K562 (cell line): ENCODE measurements around the gene PXN. TPM values are rescaled to one million over a fixed set of nuclear protein-coding genes. Genes with fewer than 3 reads are reported as not detected.

Experiments
- ATAC-seq: fragments of 200-7000 bp; cut with Tn5 transposase; 3 replicates; pipeline ENCODE4 v1.9.1; 2020; ENCODE audit warnings: moderate library complexity
- BruUV-seq: library from RNA; stranded (reverse); fragments of 400-500 nt; replicated peaks from 2 replicates; lab custom pipeline; 2021; lab: Mats Ljungman, UMichigan
- CTCF ChIA-PET: fragments of 300-600 bp; formaldehyde crosslinking; extraction: SDS; loops from one replicate; lab custom pipeline; 2021; ENCODE audit warnings: low intra/inter-chr PET ratio; lab: Yijun Ruan, JAX
- POLR2A ChIA-PET: fragments of 300-600, 350-650 bp; sonication (Branson Sonifier 250); formaldehyde crosslinking; extraction: SDS; loops from one replicate; lab custom pipeline; 2021; ENCODE audit warnings: antibody characterized with exemption, inconsistent platforms; lab: Yijun Ruan, JAX
- DNase-seq, 4 experiments: peaks; one replicate each; pipeline versions ENCODE4 v3.0.0 to v3.0.0-alpha.2; 2011 to 2018; ENCODE audit warnings: low spot score in 3 of 4, mixed read lengths in 3 of 4; ENCODE audit errors: extremely low read depth in 1 of 4
- FAIRE-seq: peaks from 2 replicates; lab custom pipeline; 2011; peaks lifted over from hg19 to GRCh38; lab: Jason Lieb, UNC
- H2AFZ ChIP-seq: 2 replicates; pipeline ENCODE4 v1.6.0; 2011; ENCODE audit warnings: low read depth, low read length, control low read depth, inconsistent platforms
- H3K27ac ChIP-seq: fragments of 200-600 bp; 3 replicates; pipeline ENCODE4 v1.8.0; 2011; ENCODE audit warnings: low read depth, mild to moderate bottlenecking, control low read depth, inconsistent platforms, low read length, moderate library complexity, mixed read lengths; ENCODE audit errors: extremely low read depth
- H3K27me3 ChIP-seq, 2 experiments: fragments of 300-600 bp in 1 of 2; 2 replicates in 1 of 2; 3 replicates in 1 of 2; pipeline versions ENCODE4 v1.6.0 to v1.8.0; 2011; ENCODE audit warnings: inconsistent platforms in 2 of 2, low read length in 2 of 2, mild to moderate bottlenecking in 1 of 2, mixed read lengths in 1 of 2, moderate library complexity in 1 of 2; ENCODE audit not compliant: control insufficient read depth in 2 of 2, insufficient read depth in 2 of 2
- H3K36me3 ChIP-seq: fragments of 300-600 bp; 3 replicates; pipeline ENCODE4 v1.8.0; 2011; ENCODE audit warnings: mild to moderate bottlenecking, low read length, inconsistent platforms; ENCODE audit not compliant: control insufficient read depth, insufficient read depth
- H3K4me1 ChIP-seq, 2 experiments: fragments of 200-600 bp in 1 of 2; replicated peaks in 1 of 2; 2 replicates in 1 of 2; 3 replicates in 1 of 2; pipeline versions ENCODE4 v1.5.1 to v1.8.0; 2011; ENCODE audit warnings: inconsistent platforms in 2 of 2, low read length in 2 of 2, mild to moderate bottlenecking in 1 of 2, mixed read lengths in 1 of 2, moderate library complexity in 1 of 2; ENCODE audit not compliant: control insufficient read depth in 2 of 2, insufficient read depth in 2 of 2
- H3K4me2 ChIP-seq: 2 replicates; pipeline ENCODE4 v1.6.1; 2011; ENCODE audit warnings: low read length, control low read depth, inconsistent platforms, mixed read lengths; ENCODE audit not compliant: insufficient read depth
- H3K4me3 ChIP-seq: fragments of 200-600 bp; sonication (generic), shearing (Covaris generic); 2 replicates; pipeline ENCODE4 v1.5.1; 2016; ENCODE audit warnings: control low read depth, inconsistent platforms
- H3K79me2 ChIP-seq: fragments of 200-600 bp; 3 replicates; pipeline ENCODE4 v1.8.0; 2011; ENCODE audit warnings: low read length, inconsistent platforms; ENCODE audit not compliant: control insufficient read depth, insufficient read depth
- H3K9ac ChIP-seq, 2 experiments: 2 replicates each; pipeline versions ENCODE4 v1.6.0 to v1.6.1; 2011; ENCODE audit warnings: low read depth in 2 of 2, low read length in 2 of 2, control low read depth in 1 of 2, inconsistent platforms in 1 of 2, mild to moderate bottlenecking in 1 of 2, mixed read lengths in 1 of 2; ENCODE audit not compliant: insufficient read depth in 1 of 2
- H3K9me1 ChIP-seq: one replicate; pipeline ENCODE4 v1.6.0; 2011; ENCODE audit warnings: inconsistent platforms, mild to moderate bottlenecking, low read length, moderate library complexity; ENCODE audit not compliant: control insufficient read depth, insufficient read depth
- H3K9me3 ChIP-seq: replicated peaks from 2 replicates; pipeline ENCODE4 v1.5.1; 2011; ENCODE audit warnings: low read depth, low read length, inconsistent platforms; ENCODE audit not compliant: control insufficient read depth, insufficient read depth
- H4K20me1 ChIP-seq: replicated peaks from 2 replicates; pipeline ENCODE4 v1.6.1; 2011; ENCODE audit warnings: low read length, inconsistent platforms, mixed read lengths; ENCODE audit not compliant: control insufficient read depth, insufficient read depth
- ATF1 ChIP-seq, 2 experiments: fragments of 450-650 bp in 1 of 2; IDR thresholded peaks; 2 replicates each; pipeline ENCODE4 v1.6.1; 2016; ENCODE audit warnings: missing compliant biosample characterization in 1 of 2, missing genetic modification characterization in 1 of 2
- ERF ChIP-seq: fragments of 450-650 bp; formaldehyde crosslinking; IDR thresholded peaks from 2 replicates; pipeline ENCODE4 v1.4.0; 2020; ENCODE audit warnings: mild to moderate bottlenecking, mixed read lengths
- FOSL1 ChIP-seq: fragments of 200-800 bp; sonication (Bioruptor generic); conservative IDR thresholded peaks from 2 replicates; pipeline ENCODE4 v1.6.1; 2016; ENCODE audit warnings: missing genetic modification characterization, missing compliant biosample characterization
- HNRNPL ChIP-seq: fragments of 200-400 bp; formaldehyde crosslinking; IDR thresholded peaks from 2 replicates; pipeline ENCODE4 v1.6.1; 2017; ENCODE audit warnings: low read depth, mild to moderate bottlenecking, low read length
- JUND ChIP-seq, 2 experiments: IDR thresholded peaks; 2 replicates in 1 of 2; 3 replicates in 1 of 2; pipeline ENCODE4 v1.6.1; 2011; ENCODE audit warnings: borderline replicate concordance in 2 of 2, low read depth in 2 of 2, low read length in 2 of 2, improper control_type of control experiment in 1 of 2, missing biosample characterization in 1 of 2, missing genetic modification characterization in 1 of 2, missing genetic modification reagents in 1 of 2
- MAFG ChIP-seq: fragments of 450-650 bp; conservative IDR thresholded peaks from 2 replicates; pipeline ENCODE4 v1.6.1; 2016; ENCODE audit warnings: missing genetic modification characterization, missing compliant biosample characterization
- MEIS2 ChIP-seq: fragments of 450-650 bp; IDR thresholded peaks from 2 replicates; pipeline ENCODE4 v1.6.1; 2014; ENCODE audit warnings: mild to moderate bottlenecking; ENCODE audit not compliant: partially characterized antibody
- MXI1 ChIP-seq: IDR thresholded peaks from 2 replicates; pipeline ENCODE4 v1.6.1; 2011; ENCODE audit warnings: low read depth, mild to moderate bottlenecking, improper control_type of control experiment, low read length
- U2AF1 ChIP-seq: fragments of 200-400 bp; formaldehyde crosslinking; optimal IDR thresholded peaks from 2 replicates; pipeline ENCODE3; 2017; ENCODE audit warnings: mild to moderate bottlenecking, low read depth, low read length, moderate library complexity
- XRCC5 ChIP-seq: fragments of 200-400 bp; formaldehyde crosslinking; IDR thresholded peaks from 2 replicates; pipeline ENCODE4 v1.6.1; 2017; ENCODE audit warnings: low read depth, mild to moderate bottlenecking, low read length
- WGBS: fragments of 100-300 bp; shearing (Covaris generic); methylation state at CpG from one replicate; pipeline ENCODE4 v1.1.6; 2016; ENCODE audit warnings: low coverage, mixed read lengths; ENCODE audit not compliant: insufficient coverage; ENCODE audit errors: missing lambda C conversion rate; 5-methylcytosine and 5-hydroxymethylcytosine counted together
- in situ Hi-C: fragments of 300-500 bp; cut with MboI; formaldehyde crosslinking; loops from 4 replicates; pipeline ENCODE4 v1.15.0; 2018; ENCODE audit warnings: inconsistent platforms, mixed read lengths
- intact Hi-C: fragments of 100-400 bp; cut with micrococcal nuclease; formaldehyde crosslinking; loops from 2 replicates; pipeline ENCODE4 v1.14.2; 2022
- polyA plus RNA-seq, 8 experiments: library from polyadenylated mRNA; depleted of rRNA in 4 of 8; stranded (reverse) in 5 of 8; unstranded in 3 of 8; fragments of >200 nt; fragmentation: Nextera tagmentation in 2 of 8; fragmentation: Illumina TruSeq in 1 of 8; extraction: Ambion mirVana in 2 of 8; extraction: Trizol in 1 of 8; gene quantifications; 2 replicates each; pipeline versions ENCODE4 v1.2.1 to v1.2.3, GENCODE V29; 2011 to 2014; ENCODE audit warnings: inconsistent platforms in 1 of 8, missing spikeins in 1 of 8
- total RNA-seq, 7 experiments: library from RNA; depleted of rRNA in 6 of 7; stranded (reverse); fragments of >200 nt in 6 of 7; fragmentation: Illumina TruSeq in 2 of 7; extraction: Trizol in 2 of 7; gene quantifications; 2 replicates each; pipeline versions ENCODE4 v1.2.1 to v1.2.3, GENCODE V29; 2011 to 2021; ENCODE audit warnings: low replicate concordance in 1 of 7
- TF ChIP-seq, protein P1 (sequence below): sonication (generic); formaldehyde crosslinking; IDR thresholded peaks from 2 replicates; pipeline ENCODE4 v1.8.0; 2022; ENCODE audit warnings: mild to moderate bottlenecking, missing genetic modification reagents, borderline replicate concordance
- TF ChIP-seq, protein P2 (sequence below): fragments of 450-650 bp; IDR thresholded peaks from 2 replicates; pipeline ENCODE4 v1.6.1; 2016; ENCODE audit warnings: missing biosample characterization, missing genetic modification characterization
- TF ChIP-seq, protein P3 (sequence below): sonication (generic); formaldehyde crosslinking; IDR thresholded peaks from 2 replicates; pipeline ENCODE4 v1.8.0; 2023; ENCODE audit warnings: mild to moderate bottlenecking, missing genetic modification reagents
- TF ChIP-seq, protein P4 (sequence below), 2 experiments: fragments of 450-650 bp in 1 of 2; sonication (generic) in 1 of 2; formaldehyde crosslinking in 1 of 2; IDR thresholded peaks in 1 of 2; conservative IDR thresholded peaks in 1 of 2; 2 replicates each; pipeline versions ENCODE4 v1.6.1 to v1.8.1; 2016 to 2023; ENCODE audit warnings: mild to moderate bottlenecking in 2 of 2, moderate library complexity in 2 of 2, inconsistent platforms in 1 of 2, missing genetic modification reagents in 1 of 2

The PXN gene
- total and polyA plus RNA-seq, 9 of the 15 experiments (the other 6 are each of a cell fraction or from before 2014, with no cell fraction given): 4.0 to 74.1 (median 18.6) TPM

DNA sequence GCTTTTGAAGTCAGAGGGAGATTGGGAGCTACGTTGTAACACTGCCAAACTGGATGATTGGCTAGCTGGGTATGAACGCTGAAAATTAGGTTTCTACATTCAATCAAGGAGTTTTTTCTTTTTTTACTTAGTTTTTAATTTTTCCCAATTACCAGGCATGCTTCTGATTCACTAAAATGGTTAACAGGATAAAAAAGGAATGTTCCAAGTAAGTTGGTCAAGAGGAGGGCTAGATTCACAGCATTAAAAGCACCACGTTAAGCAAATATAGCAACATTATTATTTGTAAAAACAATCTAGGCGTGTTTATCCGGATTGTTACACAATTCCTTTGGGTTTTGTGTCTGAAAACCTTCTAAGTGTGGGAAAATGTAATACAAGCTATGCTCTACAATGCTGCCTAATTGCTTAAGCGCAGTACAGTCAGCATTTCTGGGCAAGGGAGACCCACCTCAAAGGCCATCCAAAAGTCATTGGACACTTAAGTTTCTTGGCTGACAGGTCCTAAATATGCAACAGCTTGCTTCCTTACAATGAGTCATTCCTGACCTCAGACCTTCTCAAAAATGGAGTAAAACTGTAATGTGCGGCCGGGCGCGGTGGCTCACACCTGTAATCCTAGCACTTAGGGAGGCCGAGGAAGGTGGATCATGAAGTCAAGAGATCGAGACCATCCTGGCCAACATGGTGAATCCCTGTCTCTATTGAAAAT is 65.8 kb downstream of the PXN start:
- Histone ChIP-seq H3K9me3 (no peaks in the 10 kb centered on the region), H3K36me3 (peaks cover 48% of the 10 kb centered on the region), H3K27ac (peak overlapping the region; percentile 92), H3K4me3 (peak overlapping the region; percentile 84), H4K20me1 (peaks cover 32% of the 10 kb centered on the region), H3K9ac (peak overlapping the region; percentile 95 to 98), H3K9me1 (no peaks in the 10 kb centered on the region), H3K4me1 (peaks cover 7 to 33% of the 10 kb centered on the region in 2 experiments; a peak in 4 of 5 replicates), H2AFZ (no peak overlapping the region), H3K27me3 (no peaks in the 10 kb centered on the region), H3K79me2 (peaks cover 75% of the 10 kb centered on the region), H3K4me2 (peak overlapping the region; percentile 100)
- intact Hi-C loops: no loop called here
- no TSS peak for BruUV-seq
- FAIRE-seq (no peak), ATAC-seq (no peak), DNase-seq (peak in 1 of 4 experiments; percentile 54)
- in situ Hi-C loops: no loop called here
- WGBS: 1% methylated on average over 12 of the region's 12 CpGs
- CTCF ChIA-PET: no interaction called here
- POLR2A ChIA-PET: interaction anchor here (0.6 to 12.6 kb wide), 22 partner anchors 10 to 1735 kb away, joined by 3 to 331 read pairs (median 6); partner anchors contain the start of genes PXN, RAB35, RNU4-1 and RNU4-2
- TF ChIP-seq ATF1 (CRISPR knock-in tag; IDR thresholded peaks at IDR 0.05) (no peak), ATF1 (tag; IDR thresholded peaks at IDR 0.05) (no peak), MEIS2 (peak; percentile 41), MXI1 (no peak), HNRNPL (0 out of 2 replicates have a peak, but pooled peaks have one; percentile 14), JUND (IDR thresholded peaks at IDR 0.05; ENCODE audit: borderline replicate concordance, low read depth, low read length) (peak; percentile 59; the same call in 1 of the 2 replicates), JUND (tag; IDR thresholded peaks at IDR 0.05; ENCODE audit: borderline replicate concordance, low read depth, low read length) (no peak; the same call in 2 of the 3 replicates), ERF (CRISPR knock-in tag) (0 out of 2 replicates have a peak, but pooled peaks have one; percentile 72), MAFG (peak; percentile 56), U2AF1 (peak; percentile 74), FOSL1 (tag) (peak; percentile 76), XRCC5 (peak; percentile 16; the same call in 1 of the 2 replicates)
- TF ChIP-seq, protein P1, sequence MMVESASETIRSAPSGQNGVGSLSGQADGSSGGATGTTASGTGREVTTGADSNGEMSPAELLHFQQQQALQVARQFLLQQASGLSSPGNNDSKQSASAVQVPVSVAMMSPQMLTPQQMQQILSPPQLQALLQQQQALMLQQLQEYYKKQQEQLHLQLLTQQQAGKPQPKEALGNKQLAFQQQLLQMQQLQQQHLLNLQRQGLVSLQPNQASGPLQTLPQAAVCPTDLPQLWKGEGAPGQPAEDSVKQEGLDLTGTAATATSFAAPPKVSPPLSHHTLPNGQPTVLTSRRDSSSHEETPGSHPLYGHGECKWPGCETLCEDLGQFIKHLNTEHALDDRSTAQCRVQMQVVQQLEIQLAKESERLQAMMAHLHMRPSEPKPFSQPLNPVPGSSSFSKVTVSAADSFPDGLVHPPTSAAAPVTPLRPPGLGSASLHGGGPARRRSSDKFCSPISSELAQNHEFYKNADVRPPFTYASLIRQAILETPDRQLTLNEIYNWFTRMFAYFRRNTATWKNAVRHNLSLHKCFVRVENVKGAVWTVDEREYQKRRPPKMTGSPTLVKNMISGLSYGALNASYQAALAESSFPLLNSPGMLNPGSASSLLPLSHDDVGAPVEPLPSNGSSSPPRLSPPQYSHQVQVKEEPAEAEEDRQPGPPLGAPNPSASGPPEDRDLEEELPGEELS (CRISPR knock-in tag): 0 out of 2 replicates have a peak, but pooled peaks have one; percentile 39
- TF ChIP-seq, protein P2, sequence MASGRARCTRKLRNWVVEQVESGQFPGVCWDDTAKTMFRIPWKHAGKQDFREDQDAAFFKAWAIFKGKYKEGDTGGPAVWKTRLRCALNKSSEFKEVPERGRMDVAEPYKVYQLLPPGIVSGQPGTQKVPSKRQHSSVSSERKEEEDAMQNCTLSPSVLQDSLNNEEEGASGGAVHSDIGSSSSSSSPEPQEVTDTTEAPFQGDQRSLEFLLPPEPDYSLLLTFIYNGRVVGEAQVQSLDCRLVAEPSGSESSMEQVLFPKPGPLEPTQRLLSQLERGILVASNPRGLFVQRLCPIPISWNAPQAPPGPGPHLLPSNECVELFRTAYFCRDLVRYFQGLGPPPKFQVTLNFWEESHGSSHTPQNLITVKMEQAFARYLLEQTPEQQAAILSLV (tag): no peak
- TF ChIP-seq, protein P3, sequence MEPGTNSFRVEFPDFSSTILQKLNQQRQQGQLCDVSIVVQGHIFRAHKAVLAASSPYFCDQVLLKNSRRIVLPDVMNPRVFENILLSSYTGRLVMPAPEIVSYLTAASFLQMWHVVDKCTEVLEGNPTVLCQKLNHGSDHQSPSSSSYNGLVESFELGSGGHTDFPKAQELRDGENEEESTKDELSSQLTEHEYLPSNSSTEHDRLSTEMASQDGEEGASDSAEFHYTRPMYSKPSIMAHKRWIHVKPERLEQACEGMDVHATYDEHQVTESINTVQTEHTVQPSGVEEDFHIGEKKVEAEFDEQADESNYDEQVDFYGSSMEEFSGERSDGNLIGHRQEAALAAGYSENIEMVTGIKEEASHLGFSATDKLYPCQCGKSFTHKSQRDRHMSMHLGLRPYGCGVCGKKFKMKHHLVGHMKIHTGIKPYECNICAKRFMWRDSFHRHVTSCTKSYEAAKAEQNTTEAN: 0 out of 2 replicates have a peak, but pooled peaks have one; percentile 53
- TF ChIP-seq, protein P4, sequence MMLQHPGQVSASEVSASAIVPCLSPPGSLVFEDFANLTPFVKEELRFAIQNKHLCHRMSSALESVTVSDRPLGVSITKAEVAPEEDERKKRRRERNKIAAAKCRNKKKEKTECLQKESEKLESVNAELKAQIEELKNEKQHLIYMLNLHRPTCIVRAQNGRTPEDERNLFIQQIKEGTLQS (IDR thresholded peaks at IDR 0.05): peak; percentile 81
- TF ChIP-seq, protein P4 (CRISPR knock-in tag; conservative IDR thresholded peaks at IDR 0.05): no peak; the same call in 1 of the 2 replicates
